ENCODE data around the gene PPP2R1A. TPM values are rescaled to one million over a fixed set of nuclear protein-coding genes. Genes with fewer than 3 reads are reported as not detected.
A peak's percentile ranks its signal among the peaks of the same experiment; 100 is the strongest.

PPP2R1A gene
- total RNA-seq, 1 experiment from 2014 or later = 316 TPM

DNA sequence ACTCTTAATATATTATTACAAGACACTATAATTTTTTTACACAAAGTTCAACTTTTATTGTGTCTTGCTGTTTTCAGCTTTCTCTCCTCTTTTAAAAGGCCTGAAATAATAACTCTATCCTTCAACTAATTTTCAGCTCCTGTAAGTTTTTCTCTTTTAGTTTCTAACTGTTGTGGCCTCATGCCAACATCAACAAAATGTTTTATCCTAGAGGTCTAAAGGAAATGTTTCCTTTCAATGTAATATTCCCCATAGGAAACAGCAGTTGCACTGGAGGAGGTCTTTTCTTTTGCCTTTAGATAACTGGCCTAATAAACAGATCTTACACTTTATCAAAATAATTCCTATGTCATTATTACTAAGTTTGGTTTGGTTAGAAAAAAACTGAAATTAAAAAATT, 41.6 kb upstream of the PPP2R1A start:
- Histone ChIP-seq H3K79me2 (ENCODE audit: low read depth) (no peaks in the 10 kb centered on the region), H3K27me3 (ENCODE audit: insufficient read depth, low read depth) (no peaks in the 10 kb centered on the region), H3K36me3 (ENCODE audit: low read depth) (no peaks in the 10 kb centered on the region), H3K27ac (no peak overlapping the region), H3K9me3 (ENCODE audit: insufficient read depth, low read depth) (peaks cover 52% of the 10 kb centered on the region), H4K20me1 (ENCODE audit: insufficient read depth) (no peaks in the 10 kb centered on the region), H3K9me2 (ENCODE audit: insufficient read depth) (no peaks in the 10 kb centered on the region), H3K4me3 (no peak overlapping the region), H2AFZ (no peak overlapping the region), H3K4me1 (replicated peaks; ENCODE audit: insufficient read depth) (no peaks in the 10 kb centered on the region; the same call in 1 of the 2 replicates), H3F3A (ENCODE audit: insufficient read depth, low read depth) (peaks cover 1% of the 10 kb centered on the region; the same call in 1 of the 2 replicates), H3K4me2 (no peak overlapping the region)
- CTCF ChIA-PET = no interaction called here
- intact Hi-C loops (cut with micrococcal nuclease; ENCODE audit: unreplicated experiment) = no loop called here
- POLR2A ChIA-PET (ENCODE audit: unreplicated experiment) = no interaction called here
- BruUV-seq (replicated peaks) = no TSS peak
- no peak for TF ChIP-seq EZH2 (IDR thresholded peaks at IDR 0.05; ENCODE audit: low read depth)
- DNase-seq = no peak

DNA sequence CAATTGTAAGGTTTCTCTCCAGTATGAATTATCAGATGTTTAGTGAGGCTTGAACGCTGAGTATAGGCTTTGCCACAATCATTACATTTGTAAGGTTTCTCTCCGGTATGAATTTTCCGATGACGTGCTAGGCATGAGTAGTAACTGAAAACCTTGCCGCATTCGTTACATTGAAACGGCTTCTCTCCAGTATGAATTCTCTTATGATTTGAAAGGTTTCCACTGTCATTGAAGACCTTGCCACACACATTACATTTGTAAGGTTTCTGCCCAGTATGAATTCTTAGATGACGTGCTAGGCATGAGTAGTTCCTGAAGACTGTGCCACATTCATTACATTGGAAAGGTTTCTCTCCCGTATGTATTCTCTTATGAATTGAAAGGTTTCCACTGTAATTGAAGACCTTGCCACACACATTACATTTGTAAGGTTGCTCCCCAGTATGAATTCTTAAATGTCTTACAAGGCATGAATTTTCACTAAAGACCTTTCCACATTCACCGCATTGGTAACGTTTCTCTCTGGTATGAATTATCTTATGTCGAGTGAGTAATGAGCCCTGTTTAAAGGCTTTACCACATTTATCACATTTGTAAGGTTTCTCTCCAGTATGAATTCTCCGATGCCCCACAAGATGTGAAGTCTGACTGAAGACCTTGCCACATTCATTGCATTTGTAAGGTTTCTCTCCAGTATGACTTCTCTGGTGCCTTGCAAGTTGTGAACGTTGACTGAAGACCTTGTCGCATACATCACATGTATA, 34.1 kb upstream of the PPP2R1A start:
- intact Hi-C loops (cut with micrococcal nuclease; ENCODE audit: unreplicated experiment) = no loop called here
- Histone ChIP-seq H3F3A (ENCODE audit: insufficient read depth, low read depth) (no peaks in the 10 kb centered on the region), H3K4me2 (no peak overlapping the region), H3K27ac (no peak overlapping the region), H3K36me3 (ENCODE audit: low read depth) (peaks cover 15% of the 10 kb centered on the region), H3K9me3 (ENCODE audit: insufficient read depth, low read depth) (peaks cover 85% of the 10 kb centered on the region), H4K20me1 (ENCODE audit: insufficient read depth) (no peaks in the 10 kb centered on the region), H3K79me2 (ENCODE audit: low read depth) (no peaks in the 10 kb centered on the region), H2AFZ (no peak overlapping the region), H3K4me3 (no peak overlapping the region), H3K4me1 (replicated peaks; ENCODE audit: insufficient read depth) (no peaks in the 10 kb centered on the region), H3K9me2 (ENCODE audit: insufficient read depth) (no peaks in the 10 kb centered on the region), H3K27me3 (ENCODE audit: insufficient read depth, low read depth) (no peaks in the 10 kb centered on the region)
- POLR2A ChIA-PET (ENCODE audit: unreplicated experiment) = interaction anchor here (0.7 kb wide), 1 partner anchor 15 kb away, joined by 4 read pairs; no protein-coding TSS in a partner anchor
- TF ChIP-seq, protein P1, sequence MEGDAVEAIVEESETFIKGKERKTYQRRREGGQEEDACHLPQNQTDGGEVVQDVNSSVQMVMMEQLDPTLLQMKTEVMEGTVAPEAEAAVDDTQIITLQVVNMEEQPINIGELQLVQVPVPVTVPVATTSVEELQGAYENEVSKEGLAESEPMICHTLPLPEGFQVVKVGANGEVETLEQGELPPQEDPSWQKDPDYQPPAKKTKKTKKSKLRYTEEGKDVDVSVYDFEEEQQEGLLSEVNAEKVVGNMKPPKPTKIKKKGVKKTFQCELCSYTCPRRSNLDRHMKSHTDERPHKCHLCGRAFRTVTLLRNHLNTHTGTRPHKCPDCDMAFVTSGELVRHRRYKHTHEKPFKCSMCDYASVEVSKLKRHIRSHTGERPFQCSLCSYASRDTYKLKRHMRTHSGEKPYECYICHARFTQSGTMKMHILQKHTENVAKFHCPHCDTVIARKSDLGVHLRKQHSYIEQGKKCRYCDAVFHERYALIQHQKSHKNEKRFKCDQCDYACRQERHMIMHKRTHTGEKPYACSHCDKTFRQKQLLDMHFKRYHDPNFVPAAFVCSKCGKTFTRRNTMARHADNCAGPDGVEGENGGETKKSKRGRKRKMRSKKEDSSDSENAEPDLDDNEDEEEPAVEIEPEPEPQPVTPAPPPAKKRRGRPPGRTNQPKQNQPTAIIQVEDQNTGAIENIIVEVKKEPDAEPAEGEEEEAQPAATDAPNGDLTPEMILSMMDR (conservative IDR thresholded peaks at IDR 0.05) = no peak
- no peak for TF ChIP-seq EZH2 (IDR thresholded peaks at IDR 0.05; ENCODE audit: low read depth)
- DNase-seq = no peak
- BruUV-seq (replicated peaks) = no TSS peak
- CTCF ChIA-PET = no interaction called here

DNA sequence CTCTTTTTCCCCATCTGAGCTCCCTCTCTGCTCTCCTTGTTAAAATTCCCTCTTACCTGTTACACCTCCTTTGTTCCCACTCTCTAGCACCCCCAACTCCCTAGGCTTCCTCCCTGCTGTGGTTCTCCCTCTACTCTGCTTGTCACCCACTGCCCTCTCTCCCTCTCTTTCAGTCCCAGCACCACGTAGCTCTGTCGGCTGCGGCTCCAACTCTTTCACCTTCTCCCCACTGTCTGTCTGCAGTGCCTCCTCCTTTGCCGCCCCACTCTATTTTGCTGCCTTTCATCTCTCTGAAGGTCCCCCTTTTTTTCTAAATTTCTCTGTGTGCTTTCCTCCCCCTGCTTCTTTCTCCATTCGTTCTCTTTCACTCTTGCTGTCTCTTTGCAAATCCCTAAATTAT, 19.5 kb upstream of the PPP2R1A start:
- intact Hi-C loops (cut with micrococcal nuclease; ENCODE audit: unreplicated experiment) = no loop called here
- CTCF ChIA-PET = no interaction called here
- Histone ChIP-seq H3K9me3 (ENCODE audit: insufficient read depth, low read depth) (peaks cover 10% of the 10 kb centered on the region; the same call in 1 of the 2 replicates), H3K36me3 (ENCODE audit: low read depth) (peaks cover 29% of the 10 kb centered on the region), H4K20me1 (ENCODE audit: insufficient read depth) (no peaks in the 10 kb centered on the region), H2AFZ (peak overlapping the region; percentile 97), H3K27me3 (ENCODE audit: insufficient read depth, low read depth) (no peaks in the 10 kb centered on the region), H3K4me1 (replicated peaks; ENCODE audit: insufficient read depth) (0 out of 2 replicates have a peak, but pooled peaks cover 7% of the 10 kb centered on the region), H3K4me3 (peak overlapping the region; percentile 95), H3K79me2 (ENCODE audit: low read depth) (no peaks in the 10 kb centered on the region), H3K9me2 (ENCODE audit: insufficient read depth) (no peaks in the 10 kb centered on the region), H3K4me2 (peak overlapping the region; percentile 99), H3F3A (ENCODE audit: insufficient read depth, low read depth) (no peaks in the 10 kb centered on the region), H3K27ac (no peak overlapping the region)
- TF ChIP-seq, protein P1 (conservative IDR thresholded peaks at IDR 0.05) = no peak
- no peak for TF ChIP-seq EZH2 (IDR thresholded peaks at IDR 0.05; ENCODE audit: low read depth)
- BruUV-seq (replicated peaks) = no TSS peak
- no peak for DNase-seq
- POLR2A ChIA-PET (ENCODE audit: unreplicated experiment) = interaction anchor here (0.7 kb wide), 1 partner anchor 1141 kb away, joined by 5 read pairs; no protein-coding TSS in a partner anchor
